NCI-H1092 treated with DMSO at 0.1 percent for 48 hours (cell line): Measurements from ENCODE around the gene CORO2B.

Source experiments
- DNase-seq: peaks from one replicate; lab custom pipeline; 2025; lab: John Stamatoyannopoulos, UW

CORO2B gene

GRCh38 chr15:68592054-68592453 lies 13.3 kb downstream of the CORO2B start:
- DNase-seq = no peak

DNA sequence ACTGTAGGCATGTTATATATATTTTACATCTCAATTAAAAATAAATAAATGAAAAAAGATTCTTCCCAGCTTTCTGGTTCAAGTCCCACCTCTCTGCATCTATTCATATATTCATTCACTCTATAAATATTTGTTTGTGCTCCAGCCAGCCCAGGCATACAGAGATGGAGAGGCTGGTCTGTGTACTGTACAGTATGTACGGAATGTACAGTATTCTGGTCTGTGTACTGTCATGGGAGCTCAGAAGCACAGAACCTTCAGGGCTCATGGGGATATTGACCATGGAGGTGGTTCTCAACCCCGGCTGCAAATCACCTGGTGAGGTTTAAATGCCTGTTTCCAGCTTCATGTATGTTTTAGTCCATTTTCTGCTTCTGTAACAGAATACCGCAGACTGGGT lies 13.8 kb downstream of the CORO2B start:
- DNase-seq = no peak

- no peak for DNase-seq
Measured at GRCh38 chr15:68593341-68593740, 14.5 kb downstream of the CORO2B start.

DNA sequence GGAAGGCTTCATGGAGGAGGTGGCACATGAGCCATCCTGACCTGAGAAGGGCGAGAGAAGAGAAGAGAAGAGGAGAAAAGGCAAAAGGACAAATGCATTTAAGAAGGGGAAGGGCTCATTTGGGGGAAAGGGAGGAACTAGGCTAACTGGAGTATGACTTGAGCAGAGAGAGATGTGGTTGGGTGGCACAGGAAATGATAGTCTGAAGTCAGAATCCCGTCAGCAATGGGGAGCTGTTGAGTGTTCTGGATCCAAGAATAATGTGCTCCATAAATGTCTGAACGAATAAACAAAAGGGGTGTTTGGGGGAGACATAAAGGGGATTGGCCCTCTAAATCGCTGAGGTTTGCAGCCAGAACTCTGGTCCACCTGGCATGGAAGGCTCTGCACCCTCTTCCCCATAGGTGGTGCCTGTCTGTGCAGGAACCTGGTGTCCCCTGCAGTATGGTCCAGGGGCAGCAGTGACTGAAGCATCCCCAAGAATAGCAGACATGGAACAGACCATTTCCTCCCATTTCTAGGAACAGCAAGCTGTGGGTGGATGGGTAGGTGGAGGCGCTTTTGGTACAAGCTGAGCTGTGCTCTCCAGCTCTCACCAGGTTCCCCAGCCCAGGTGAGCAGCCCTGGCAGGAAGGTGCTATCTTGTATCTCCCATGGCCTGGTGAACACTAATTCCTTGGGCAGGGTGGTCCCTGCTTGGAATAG lies 15.2 kb downstream of the CORO2B start:
- no peak for DNase-seq

DNA sequence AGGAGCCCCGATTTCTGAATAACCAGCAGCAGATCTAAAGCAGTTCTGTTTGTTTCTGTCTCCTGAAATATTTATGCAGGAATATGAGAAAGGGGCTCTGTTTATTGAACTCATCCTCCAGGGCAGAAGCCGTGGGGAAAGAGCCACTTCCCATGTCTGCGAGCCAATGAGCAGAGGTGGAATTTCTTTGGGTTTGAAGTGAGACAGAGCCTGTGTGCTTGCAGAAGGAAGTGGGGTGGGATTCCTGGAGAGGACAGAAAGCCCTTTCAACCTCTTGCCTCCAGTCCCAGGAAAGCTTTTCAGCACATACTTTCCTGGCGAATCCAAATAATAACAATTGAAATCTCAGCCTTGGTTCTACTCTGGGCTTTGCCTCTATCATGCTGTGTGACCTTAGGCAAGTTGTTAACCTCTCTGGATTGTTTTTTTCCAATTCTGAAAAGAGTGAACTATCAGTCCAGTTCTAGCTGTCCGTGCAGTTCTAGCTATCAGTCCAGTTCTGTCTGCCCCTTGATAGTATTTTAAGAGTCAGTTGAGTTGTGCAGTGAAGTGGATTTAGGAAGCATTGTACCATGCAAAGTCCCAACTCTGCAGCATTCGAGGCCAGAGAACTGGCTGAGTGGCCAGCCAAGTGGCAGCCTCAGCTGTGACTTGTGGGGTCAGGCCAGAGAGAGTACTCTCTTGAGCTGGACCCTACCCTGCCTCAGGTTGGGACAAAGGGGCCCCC lies 15.9 kb downstream of the CORO2B start:
- DNase-seq = no peak

- DNase-seq = no peak
Measured at GRCh38 chr15:68595260-68595564, 16.4 kb downstream of the CORO2B start.

- DNase-seq = no peak
Measured at GRCh38 chr15:68595761-68596160, 17.0 kb downstream of the CORO2B start.

DNA sequence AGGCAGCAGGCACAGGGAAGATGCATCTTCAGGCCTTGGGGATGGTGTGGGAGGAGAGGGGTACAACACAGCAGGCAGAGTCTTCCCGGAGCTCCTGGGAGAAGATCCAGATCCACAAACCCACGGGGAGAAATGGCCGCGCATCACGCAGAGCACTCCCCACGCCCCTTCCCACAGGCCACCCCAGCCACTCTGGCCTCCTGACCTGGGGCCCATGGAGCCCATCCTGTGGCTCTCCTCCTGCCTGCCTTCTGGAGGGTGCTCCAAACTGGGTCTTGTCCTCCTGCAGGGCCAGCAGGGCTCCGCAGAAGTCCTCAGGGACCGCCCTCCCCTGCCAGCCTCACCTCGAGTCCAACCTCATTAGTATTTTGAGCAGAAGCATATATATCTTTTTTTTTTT lies 17.9 kb downstream of the CORO2B start:
- DNase-seq = no peak

- DNase-seq = no peak
Measured at GRCh38 chr15:68597581-68597980, 18.8 kb downstream of the CORO2B start.

DNA sequence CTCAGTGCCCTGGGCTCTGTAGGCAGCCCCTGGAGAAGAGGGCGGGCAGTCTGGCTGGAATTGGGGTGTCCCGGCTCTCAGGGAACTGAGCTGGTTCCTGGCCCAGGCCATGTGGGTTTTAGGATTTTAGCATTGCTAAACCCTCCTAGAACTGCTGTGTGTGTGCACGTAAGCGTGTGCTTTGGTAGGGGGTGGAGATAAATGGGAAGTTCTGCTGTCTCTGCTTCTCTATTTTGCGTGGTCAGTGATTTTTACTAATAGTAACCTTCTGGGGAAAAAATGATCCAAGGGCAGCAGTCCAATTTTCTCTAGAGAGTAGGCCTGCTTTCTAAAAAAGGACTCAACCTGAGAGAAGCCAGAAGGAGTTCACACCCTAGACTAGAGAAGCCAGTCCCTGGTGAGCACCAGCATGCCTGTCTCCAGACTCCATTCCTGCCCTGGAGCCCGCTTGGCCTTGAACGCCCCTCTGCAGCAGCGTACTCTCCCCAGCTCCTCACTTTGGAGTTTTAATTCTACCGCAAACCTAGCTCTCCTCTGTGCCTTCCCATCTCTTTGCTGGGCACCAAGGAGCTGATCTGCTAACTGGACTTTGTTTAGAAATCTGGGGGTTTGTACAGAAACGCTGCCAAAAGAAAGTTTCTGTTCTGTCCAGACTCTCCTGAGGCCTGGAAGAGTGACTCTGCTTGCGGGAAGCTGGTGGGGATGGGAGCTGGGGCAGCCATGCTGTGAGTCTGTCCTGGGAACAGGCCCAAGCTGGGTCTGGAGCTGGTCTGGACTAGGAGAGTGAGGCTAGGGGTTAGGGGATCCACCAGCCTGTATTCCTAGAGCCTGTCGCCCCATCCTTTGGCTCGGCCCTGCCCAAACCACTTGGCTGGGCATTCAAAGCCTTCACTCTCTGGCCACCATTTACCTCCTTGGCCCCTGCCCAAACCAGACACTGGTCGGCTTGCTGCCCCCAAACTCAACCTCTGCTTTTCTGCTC lies 19.7 kb downstream of the CORO2B start:
- no peak for DNase-seq

DNA sequence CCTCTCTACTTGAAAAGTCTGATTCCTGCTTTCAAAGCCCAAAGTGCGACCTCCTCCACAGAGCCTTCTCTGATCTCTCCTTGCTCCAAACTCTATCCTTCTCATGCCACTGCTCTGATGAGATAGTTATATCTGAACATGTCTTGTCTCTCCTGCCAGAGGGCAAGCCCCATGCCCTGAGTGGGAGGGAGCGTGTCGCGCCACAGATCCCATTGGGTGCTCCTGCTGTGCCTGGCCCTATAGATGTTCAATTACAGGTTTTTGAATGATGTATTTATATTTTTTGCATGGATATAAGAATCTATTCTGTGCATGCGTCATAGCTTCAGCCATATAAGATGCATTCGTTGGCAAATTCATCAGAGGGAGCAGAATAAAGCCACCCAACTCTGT lies 20.4 kb downstream of the CORO2B start:
- DNase-seq = no peak

GRCh38 chr15:68599560-68600071 lies 20.8 kb downstream of the CORO2B start:
- no peak for DNase-seq

DNA sequence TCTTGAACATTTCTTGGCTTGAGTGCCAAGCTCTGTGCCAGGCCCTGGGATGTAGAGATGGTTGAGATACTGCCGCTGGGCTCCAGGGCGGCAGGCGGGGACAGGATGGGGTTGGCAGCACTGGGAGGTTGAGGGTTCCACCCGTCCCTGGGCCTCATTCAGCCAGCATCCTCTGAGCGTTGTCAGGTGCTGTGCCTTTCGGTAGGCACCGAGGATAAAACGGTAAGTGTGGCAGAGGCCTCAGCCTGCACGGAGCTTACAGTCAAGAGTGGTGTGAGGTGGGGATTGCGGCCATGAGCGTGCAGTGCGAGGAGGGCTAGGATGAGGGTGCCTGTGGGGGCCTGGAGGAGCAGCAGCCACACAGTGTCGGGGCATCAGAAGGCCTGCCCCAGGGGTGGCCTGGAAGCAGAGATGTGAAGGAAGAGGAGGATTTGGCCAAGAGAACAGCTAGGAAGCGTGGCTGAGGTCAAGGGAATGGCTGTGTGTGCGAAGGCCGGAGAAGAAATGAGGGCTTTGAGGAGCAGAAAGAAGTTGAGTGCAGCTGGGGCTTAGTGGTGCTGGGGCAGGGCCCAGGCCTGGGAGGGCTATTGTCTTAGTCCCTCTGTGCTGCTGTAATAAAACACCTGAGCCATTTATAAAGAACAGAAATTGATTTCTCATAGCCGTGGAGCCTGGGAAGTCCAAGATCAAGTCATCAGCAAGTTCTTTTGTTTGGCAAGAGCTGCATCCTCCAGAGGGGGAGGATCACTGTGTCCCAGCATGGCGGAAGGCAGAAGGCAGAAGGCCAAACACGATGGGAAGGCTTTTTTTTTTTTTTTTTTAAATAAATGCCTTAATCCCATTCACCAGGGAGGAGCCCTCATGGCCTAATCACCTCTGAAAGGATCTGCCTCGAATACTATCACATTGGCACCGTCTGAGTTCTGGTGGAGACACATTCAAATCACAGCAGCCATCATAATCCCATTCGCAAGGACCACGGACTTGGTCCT lies 22.7 kb downstream of the CORO2B start:
- DNase-seq = no peak

DNA sequence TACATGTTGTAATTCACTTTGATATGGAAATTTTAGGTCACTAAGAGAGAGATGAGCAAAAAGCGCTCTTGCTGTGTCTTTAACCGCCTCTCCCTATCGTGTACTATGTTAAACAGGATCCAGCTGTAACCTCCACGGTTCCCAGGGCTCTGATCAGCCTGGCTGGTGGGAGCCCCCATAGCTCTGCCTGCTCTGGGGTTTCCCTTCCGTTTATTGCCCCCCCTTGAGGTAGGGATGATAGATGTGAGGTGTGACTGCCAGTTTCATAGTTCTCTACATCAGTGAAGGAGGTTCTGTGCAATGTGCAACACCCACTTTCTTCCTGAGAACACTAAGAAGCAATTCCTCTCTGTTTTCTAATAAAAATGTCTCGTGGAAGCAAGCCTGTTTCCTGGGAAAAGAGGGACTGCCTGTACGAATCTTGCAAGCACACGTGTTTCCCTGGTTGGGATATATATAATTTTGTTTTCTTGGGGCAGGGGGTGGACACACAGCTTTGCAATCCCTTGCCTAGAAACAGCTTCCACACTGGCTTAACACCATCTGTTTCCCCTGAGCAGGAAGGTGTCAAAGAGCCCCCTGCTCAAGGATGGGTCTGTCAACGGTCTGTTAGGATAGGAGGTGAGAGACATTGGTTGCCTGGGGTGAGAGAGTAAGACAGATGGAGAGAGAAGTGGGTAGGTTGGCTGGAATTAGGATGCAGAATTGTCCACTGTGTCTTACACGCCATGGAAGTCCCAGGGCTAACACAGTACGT lies 23.8 kb downstream of the CORO2B start:
- DNase-seq = no peak

- DNase-seq = no peak
Measured at GRCh38 chr15:68603216-68603595, 24.4 kb downstream of the CORO2B start.

- DNase-seq = no peak
Measured at GRCh38 chr15:68603951-68604350, 25.2 kb downstream of the CORO2B start.

DNA sequence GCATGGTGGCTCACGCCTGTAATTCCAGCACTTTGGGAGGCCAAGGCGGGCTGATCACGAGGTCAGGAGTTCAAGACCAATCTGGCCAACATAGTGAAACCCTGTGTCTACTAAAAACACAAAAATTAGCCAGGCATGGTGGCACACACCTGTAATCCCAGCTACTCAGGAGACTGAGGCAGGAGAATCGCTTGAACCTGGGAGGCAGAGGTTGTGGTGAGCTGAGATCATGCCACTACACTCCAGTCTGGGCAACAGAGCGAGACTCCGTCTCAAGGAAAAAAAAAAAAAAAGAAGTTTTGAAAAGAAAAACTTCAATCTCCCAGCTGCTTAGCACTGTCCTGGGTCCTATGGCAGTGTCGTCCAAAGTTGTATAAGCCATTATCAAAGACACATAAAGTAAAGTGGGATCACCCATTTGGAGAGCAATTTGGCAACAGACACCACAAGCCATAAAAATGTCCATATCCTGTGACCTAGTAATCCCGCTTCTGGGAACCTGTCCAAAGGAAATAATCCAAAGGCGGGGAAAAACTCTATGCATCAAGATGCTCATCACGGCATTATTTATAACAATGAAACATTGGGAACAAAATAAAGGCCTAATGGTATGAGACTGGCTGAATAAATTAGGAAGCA lies 26.2 kb downstream of the CORO2B start:
- DNase-seq = peak; percentile 76

- no peak for DNase-seq
Measured at GRCh38 chr15:68606375-68606774, 27.6 kb downstream of the CORO2B start.

- no peak for DNase-seq
Measured at GRCh38 chr15:68608206-68608843, 29.5 kb downstream of the CORO2B start.

DNA sequence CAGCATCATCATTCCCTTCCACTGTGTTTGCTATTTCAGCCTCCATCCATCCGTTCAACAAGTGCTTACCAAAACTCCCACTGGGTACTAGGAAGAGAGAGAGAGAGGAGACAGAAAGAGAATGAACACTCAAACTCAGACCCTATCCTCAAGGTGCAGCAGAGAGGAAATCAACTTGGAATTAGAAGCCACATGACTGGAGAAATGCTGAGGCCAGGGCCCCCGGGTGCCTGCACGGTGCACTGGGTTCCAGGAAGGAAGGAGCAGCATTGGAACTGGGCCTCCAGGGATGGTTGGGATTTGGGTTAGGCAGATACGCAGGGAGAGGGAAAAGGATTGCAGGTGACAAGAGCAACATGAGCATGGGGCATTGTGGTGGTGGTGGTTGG lies 30.0 kb downstream of the CORO2B start:
- DNase-seq = no peak
